IMR-90 (cell line): ENCODE measurements around the gene PCDH12. TPM values are rescaled to one million over a fixed set of nuclear protein-coding genes. Genes with fewer than 3 reads are reported as not detected.

Experiments used
- ATAC-seq: fragments of 200-7000 bp; cut with Tn5 transposase; 2 replicates; pipeline ENCODE4 v1.9.1; 2020; ENCODE audit warnings: low read depth, mild to moderate bottlenecking, moderate library complexity
- BruUV-seq: library from RNA; stranded (reverse); fragments of 400-500 nt; replicated peaks from 2 replicates; lab custom pipeline; 2021; lab: Mats Ljungman, UMichigan
- CTCF ChIA-PET: fragments of 300-600 bp; formaldehyde crosslinking; extraction: SDS; loops from one replicate; lab custom pipeline; 2021; ENCODE audit warnings: antibody characterized with exemption; lab: Yijun Ruan, JAX
- POLR2A ChIA-PET: fragments of 300-600 bp; sonication (Branson Sonifier 250); formaldehyde crosslinking; loops from one replicate; lab custom pipeline; 2022; ENCODE audit warnings: antibody characterized with exemption; ENCODE audit not compliant: unreplicated experiment; lab: Charles Lee
- DNase-seq: peaks from one replicate; pipeline ENCODE4 v3.0.0; 2013
- H2AFZ ChIP-seq: replicated peaks from 2 replicates; pipeline ENCODE3; 2013; ENCODE audit warnings: low read length, mild to moderate bottlenecking; ENCODE audit not compliant: poor library complexity
- H2AK5ac ChIP-seq: 2 replicates; pipeline ENCODE4 v1.6.1; 2013; ENCODE audit warnings: low read depth, low read length, inconsistent platforms
- H2AK9ac ChIP-seq: replicated peaks from 2 replicates; pipeline ENCODE3; 2013; ENCODE audit warnings: mild to moderate bottlenecking, low read depth, low read length, moderate library complexity; ENCODE audit not compliant: poor library complexity
- H2BK120ac ChIP-seq: 2 replicates; pipeline ENCODE4 v1.6.1; 2013; ENCODE audit warnings: low read depth, low read length, inconsistent platforms
- H2BK15ac ChIP-seq: 3 replicates; pipeline ENCODE4 v1.6.1; 2013; ENCODE audit warnings: low read depth, low read length, inconsistent platforms
- H2BK20ac ChIP-seq: 2 replicates; pipeline ENCODE4 v1.6.1; 2013; ENCODE audit warnings: low read depth, mild to moderate bottlenecking, inconsistent platforms, low read length, moderate library complexity
- H2BK5ac ChIP-seq: 2 replicates; pipeline ENCODE4 v1.6.1; 2013; ENCODE audit warnings: mild to moderate bottlenecking, low read depth, low read length, inconsistent platforms; ENCODE audit not compliant: poor library complexity, severe bottlenecking
- H3K14ac ChIP-seq: replicated peaks from 2 replicates; pipeline ENCODE4 v1.6.1; 2013; ENCODE audit warnings: low read depth, low read length, inconsistent platforms
- H3K18ac ChIP-seq: 2 replicates; pipeline ENCODE4 v1.6.1; 2013; ENCODE audit warnings: low read depth, low read length, control low read depth
- H3K23ac ChIP-seq: 2 replicates; pipeline ENCODE4 v1.6.1; 2013; ENCODE audit warnings: low read depth, low read length, inconsistent platforms
- H3K27ac ChIP-seq: 2 replicates; pipeline ENCODE4 v1.5.1; 2013; ENCODE audit warnings: mild to moderate bottlenecking, control low read depth, low read length; ENCODE audit not compliant: insufficient read depth
- H3K27me3 ChIP-seq: 2 replicates; pipeline ENCODE4 v1.6.1; 2013; ENCODE audit warnings: low read length; ENCODE audit not compliant: control insufficient read depth, insufficient read depth
- H3K36me3 ChIP-seq: 2 replicates; pipeline ENCODE4 v1.6.1; 2013; ENCODE audit warnings: low read length, mixed read lengths; ENCODE audit not compliant: control insufficient read depth, insufficient read depth
- H3K4ac ChIP-seq: 2 replicates; pipeline ENCODE4 v1.6.1; 2013; ENCODE audit warnings: low read depth, low read length, inconsistent platforms
- H3K4me1 ChIP-seq: 2 replicates; pipeline ENCODE4 v1.6.1; 2013; ENCODE audit warnings: low read length, mixed read lengths; ENCODE audit not compliant: control insufficient read depth, insufficient read depth
- H3K4me2 ChIP-seq: 2 replicates; pipeline ENCODE4 v1.6.1; 2013; ENCODE audit warnings: low read depth, mild to moderate bottlenecking, control low read depth, low read length, moderate library complexity
- H3K4me3 ChIP-seq: 2 replicates; pipeline ENCODE4 v1.5.1; 2013; ENCODE audit warnings: low read depth, mild to moderate bottlenecking, control low read depth, low read length, moderate library complexity; ENCODE audit not compliant: insufficient read depth
- H3K56ac ChIP-seq: 2 replicates; pipeline ENCODE4 v1.6.1; 2013; ENCODE audit warnings: low read length, inconsistent platforms; ENCODE audit not compliant: insufficient read depth; ENCODE audit errors: extremely low read depth
- H3K79me1 ChIP-seq, 2 experiments: 2 replicates each; pipeline ENCODE4 v1.6.1; 2013; ENCODE audit warnings: low read length in 2 of 2, inconsistent platforms in 1 of 2, low read depth in 1 of 2
- H3K9ac ChIP-seq: 2 replicates; pipeline ENCODE4 v1.6.1; 2013; ENCODE audit warnings: low read depth, low read length, control low read depth
- H3K9me1 ChIP-seq: 2 replicates; pipeline ENCODE4 v1.6.1; 2013; ENCODE audit warnings: low read length, inconsistent platforms; ENCODE audit not compliant: insufficient read depth
- H3K9me3 ChIP-seq: 2 replicates; pipeline ENCODE4 v1.6.1; 2013; ENCODE audit warnings: low read length; ENCODE audit not compliant: control insufficient read depth, insufficient read depth
- H4K20me1 ChIP-seq: 2 replicates; pipeline ENCODE4 v1.6.1; 2013; ENCODE audit warnings: low read length, inconsistent platforms; ENCODE audit not compliant: insufficient read depth
- H4K5ac ChIP-seq: 2 replicates; pipeline ENCODE4 v1.6.1; 2013; ENCODE audit warnings: mild to moderate bottlenecking, low read depth, low read length, control low read depth
- H4K8ac ChIP-seq, 2 experiments: 2 replicates each; pipeline ENCODE4 v1.6.1; 2013; ENCODE audit warnings: low read depth in 2 of 2, low read length in 2 of 2, control low read depth in 1 of 2, inconsistent platforms in 1 of 2
- H4K91ac ChIP-seq: 2 replicates; pipeline ENCODE4 v1.6.1; 2013; ENCODE audit warnings: low read depth, low read length, inconsistent platforms; ENCODE audit not compliant: insufficient read depth
- BHLHE40 ChIP-seq: fragments of 150-350 bp; IDR thresholded peaks from 2 replicates; pipeline ENCODE4 v1.6.1; 2016; ENCODE audit warnings: mild to moderate bottlenecking, low read depth, low read length
- CEBPB ChIP-seq: IDR thresholded peaks from 2 replicates; pipeline ENCODE4 v1.6.1; 2012; ENCODE audit warnings: low read depth, low read length, improper control_type of control experiment
- CHD1 ChIP-seq: IDR thresholded peaks from 2 replicates; pipeline ENCODE4 v1.6.1; 2012; ENCODE audit warnings: low read depth, low read length, improper control_type of control experiment
- CTCF ChIP-seq: conservative IDR thresholded peaks from 2 replicates; pipeline ENCODE4 v1.5.1; 2012; ENCODE audit warnings: mild to moderate bottlenecking, low read depth, low read length, improper control_type of control experiment
- ELK1 ChIP-seq: fragments of 150-350 bp; IDR thresholded peaks from 2 replicates; pipeline ENCODE4 v1.6.1; 2016; ENCODE audit warnings: low read depth, mild to moderate bottlenecking, low read length, moderate library complexity, borderline replicate concordance
- FOS ChIP-seq: fragments of 150-350 bp; IDR thresholded peaks from 2 replicates; pipeline ENCODE4 v1.6.1; 2016; ENCODE audit warnings: low read depth, low read length
- MAFK ChIP-seq: IDR thresholded peaks from 2 replicates; pipeline ENCODE4 v1.6.1; 2012; ENCODE audit warnings: low read depth, low read length, improper control_type of control experiment
- MAZ ChIP-seq: IDR thresholded peaks from 2 replicates; pipeline ENCODE4 v1.6.1; 2012; ENCODE audit warnings: low read depth, mild to moderate bottlenecking, low read length, improper control_type of control experiment, moderate library complexity, borderline replicate concordance
- MXI1 ChIP-seq: IDR thresholded peaks from 2 replicates; pipeline ENCODE4 v1.6.1; 2012; ENCODE audit warnings: low read depth, mild to moderate bottlenecking, low read length, moderate library complexity, borderline replicate concordance
- NFE2L2 ChIP-seq: fragments of 150-350 bp; IDR thresholded peaks from 2 replicates; pipeline ENCODE4 v1.6.1; 2016; ENCODE audit warnings: low read depth, mild to moderate bottlenecking, low read length
- POLR2A ChIP-seq: IDR thresholded peaks from 2 replicates; pipeline ENCODE4 v1.6.1; 2012; ENCODE audit warnings: mild to moderate bottlenecking, low read depth, low read length
- RAD21 ChIP-seq: IDR thresholded peaks from 2 replicates; pipeline ENCODE4 v1.6.1; 2012; ENCODE audit warnings: low read length, improper control_type of control experiment
- RCOR1 ChIP-seq: IDR thresholded peaks from 2 replicates; pipeline ENCODE4 v1.6.1; 2012; ENCODE audit warnings: mild to moderate bottlenecking, low read length, improper control_type of control experiment; ENCODE audit not compliant: insufficient replicate concordance
- RFX5 ChIP-seq: IDR thresholded peaks from 2 replicates; pipeline ENCODE4 v1.8.0; 2012; ENCODE audit warnings: low read depth, mild to moderate bottlenecking, low read length, moderate library complexity
- SMC3 ChIP-seq: fragments of 150-350 bp; IDR thresholded peaks from 2 replicates; pipeline ENCODE4 v1.6.1; 2016; ENCODE audit warnings: low read depth, mild to moderate bottlenecking, antibody characterized with exemption, low read length, moderate library complexity
- USF2 ChIP-seq: fragments of 150-350 bp; IDR thresholded peaks from 2 replicates; pipeline ENCODE4 v1.6.1; 2017; ENCODE audit warnings: mild to moderate bottlenecking, antibody characterized with exemption, low read length, low read depth
- WGBS, 2 experiments: methylation state at CpG; one replicate each; pipeline versions ENCODE4 v1.1.5 to v1.1.7; 2013; ENCODE audit warnings: missing lambda C conversion rate in 2 of 2; ENCODE audit not compliant: insufficient read length in 1 of 2; ENCODE audit errors: extremely low coverage in 2 of 2; 5-methylcytosine and 5-hydroxymethylcytosine counted together
- dilution Hi-C: fragments of 300-500 bp; cut with HindIII; formaldehyde crosslinking; loops from one replicate; pipeline ENCODE4 v1.14.3; 2018; ENCODE audit warnings: low sequenced_read_pairs; ENCODE audit not compliant: unreplicated experiment
- in situ Hi-C: fragments of 300-500 bp; cut with MboI; formaldehyde crosslinking; loops from 3 replicates; pipeline ENCODE4 v1.14.3; 2019; ENCODE audit warnings: low sequenced_read_pairs, inconsistent platforms, mixed read lengths
- intact Hi-C: fragments of 100-400 bp; cut with micrococcal nuclease; formaldehyde crosslinking; loops from 2 replicates; pipeline ENCODE4 v1.10.0; 2022
- polyA plus RNA-seq, 3 experiments: library from polyadenylated mRNA; depleted of rRNA; stranded (reverse); fragments of >200 nt; gene quantifications; 2 replicates each; pipeline ENCODE4 v1.2.3, GENCODE V29; 2012; ENCODE audit warnings: low replicate concordance in 1 of 3
- total RNA-seq: library from RNA; depleted of rRNA; stranded (reverse); fragments of >200 nt; gene quantifications from 2 replicates; pipeline ENCODE4 v1.2.3, GENCODE V29; 2012

The PCDH12 gene
- total and polyA plus RNA-seq, 2 of the 4 experiments (the other 2 are of a cell fraction): 0.02 to 0.18 TPM

GRCh38 chr5:141906972-141907371 is 51.0 kb downstream of the PCDH12 start:
- H2AFZ ChIP-seq: no peak overlapping the region
- CTCF ChIA-PET: interaction anchor here (0.8 to 0.9 kb wide), 2 partner anchors 54 to 215 kb away, joined by 3 read pairs; no protein-coding TSS in a partner anchor

More at GRCh38 chr5:141906972-141907371, 51.0 kb downstream of the PCDH12 start:
- no peak overlapping the region for H2BK15ac ChIP-seq
- H2BK5ac ChIP-seq: no peak overlapping the region
- no peaks in the 10 kb centered on the region for H3K9me1 ChIP-seq
- H3K4me3 ChIP-seq: no peak overlapping the region
- no peak overlapping the region for H2BK120ac ChIP-seq
- no TSS peak for BruUV-seq
- DNase-seq: no peak
- POLR2A ChIA-PET: no interaction called here
- H3K27ac ChIP-seq: no peak overlapping the region
- H3K56ac ChIP-seq: no peak overlapping the region
- H3K23ac ChIP-seq: no peak overlapping the region
- H3K18ac ChIP-seq: no peak overlapping the region
- H4K8ac ChIP-seq: no peak overlapping the region
- H3K4me1 ChIP-seq: no peaks in the 10 kb centered on the region
- H3K36me3 ChIP-seq: no peaks in the 10 kb centered on the region
- no peak for ATAC-seq
- TF ChIP-seq MAZ (no peak), MXI1 (no peak), USF2 (no peak), POLR2A (no peak), CHD1 (no peak), CTCF (no peak), NFE2L2 (no peak), ELK1 (no peak), FOS (no peak), RAD21 (no peak), RCOR1 (no peak), CEBPB (no peak), BHLHE40 (no peak), MAFK (no peak), SMC3 (no peak), RFX5 (no peak)
- peaks cover 18% of the 10 kb centered on the region for H3K27me3 ChIP-seq
- no peak overlapping the region for H2BK20ac ChIP-seq
- H3K14ac ChIP-seq: no peak overlapping the region
- H3K4me2 ChIP-seq: no peak overlapping the region
- H4K5ac ChIP-seq: no peak overlapping the region
- no peaks in the 10 kb centered on the region for H4K20me1 ChIP-seq
- H4K91ac ChIP-seq: no peak overlapping the region
- no peaks in the 10 kb centered on the region for H3K9me3 ChIP-seq
- no CpG with 5 or more reads among the region's 1 CpG for WGBS, 2 experiments
- H3K4ac ChIP-seq: no peak overlapping the region
- no peak overlapping the region for H3K9ac ChIP-seq
- no peak overlapping the region for H2AK5ac ChIP-seq
- no peak overlapping the region for H2AK9ac ChIP-seq
- intact Hi-C loops: no loop called here
- no peaks in the 10 kb centered on the region for H3K79me1 ChIP-seq
- dilution Hi-C loops: no loop called here
- in situ Hi-C loops: no loop called here
